SK-N-SH treated with all-trans-retinoic acid at 6 μM for 48 hours (cell line): Measurements from ENCODE around the gene ADGRL2.

Experiments
- ATAC-seq: fragments of 200-7000 bp; cut with Tn5 transposase; 3 replicates; pipeline ENCODE4 v1.9.1; 2020; ENCODE audit warnings: mild to moderate bottlenecking, moderate library complexity
- ARNTL ChIP-seq: fragments of 450-650 bp; formaldehyde crosslinking; IDR thresholded peaks from 2 replicates; pipeline ENCODE4 v1.5.0; 2020; ENCODE audit warnings: low read depth, mild to moderate bottlenecking, moderate library complexity, borderline replicate concordance
- BACH2 ChIP-seq: fragments of 250-450 bp; sonication (Bioruptor Pico); IDR thresholded peaks from 2 replicates; pipeline ENCODE4 v1.9.0; 2021; ENCODE audit warnings: mild to moderate bottlenecking, borderline replicate concordance
- CSDC2 ChIP-seq: fragments of 250-450 bp; sonication (Bioruptor Pico); IDR thresholded peaks from 2 replicates; pipeline ENCODE4 v1.5.0; 2020; ENCODE audit warnings: mild to moderate bottlenecking, moderate library complexity
- ESRRG ChIP-seq: fragments of 250-450 bp; sonication (Bioruptor Pico); IDR thresholded peaks from 2 replicates; pipeline ENCODE4 v1.6.1; 2021; ENCODE audit warnings: mild to moderate bottlenecking
- GLIS3 ChIP-seq: fragments of 250-450 bp; sonication (Bioruptor Pico); IDR thresholded peaks from 2 replicates; pipeline ENCODE4 v1.5.0; 2020; ENCODE audit warnings: mild to moderate bottlenecking, moderate library complexity
- ISL1 ChIP-seq: fragments of 250-450 bp; sonication (Bioruptor Pico); IDR thresholded peaks from 2 replicates; pipeline ENCODE4 v2.1.2; 2022; ENCODE audit warnings: mild to moderate bottlenecking, moderate library complexity
- OSR1 ChIP-seq: fragments of 250-450 bp; sonication (Bioruptor Pico); IDR thresholded peaks from 2 replicates; pipeline ENCODE4 v1.8.0; 2022; ENCODE audit warnings: moderate library complexity, mild to moderate bottlenecking, inconsistent platforms
- PPARA ChIP-seq: fragments of 250-450 bp; sonication (Bioruptor Pico); IDR thresholded peaks from 2 replicates; pipeline ENCODE4 v1.5.0; 2020; ENCODE audit warnings: mild to moderate bottlenecking, borderline replicate concordance
- RARB ChIP-seq: fragments of 250-450 bp; sonication (Bioruptor Pico); IDR thresholded peaks from 2 replicates; pipeline ENCODE4 v1.8.0; 2021; ENCODE audit warnings: mild to moderate bottlenecking, moderate library complexity
- SNAI2 ChIP-seq: fragments of 250-450 bp; sonication (Bioruptor Pico); IDR thresholded peaks from 2 replicates; pipeline ENCODE4 v1.5.0; 2020; ENCODE audit warnings: mild to moderate bottlenecking, moderate library complexity
- TCF4 ChIP-seq: fragments of 250-450 bp; sonication (Bioruptor Pico); IDR thresholded peaks from 2 replicates; pipeline ENCODE4 v1.8.0; 2021; ENCODE audit warnings: mild to moderate bottlenecking, moderate library complexity, borderline replicate concordance
- TOX ChIP-seq: fragments of 250-450 bp; sonication (Bioruptor Pico); IDR thresholded peaks from 2 replicates; pipeline ENCODE4 v1.8.0; 2021; ENCODE audit warnings: mild to moderate bottlenecking, moderate library complexity, borderline replicate concordance
- ZC3H10 ChIP-seq: fragments of 250-450 bp; sonication (Bioruptor Pico); IDR thresholded peaks from 2 replicates; pipeline ENCODE4 v1.5.1; 2021; ENCODE audit warnings: mild to moderate bottlenecking, moderate library complexity
- ZFP30 ChIP-seq: fragments of 450-650 bp; formaldehyde crosslinking; IDR thresholded peaks from 2 replicates; pipeline ENCODE4 v1.5.0; 2022; ENCODE audit warnings: mild to moderate bottlenecking, moderate library complexity
- ZNF565 ChIP-seq: fragments of 450-650 bp; formaldehyde crosslinking; conservative IDR thresholded peaks from 2 replicates; pipeline ENCODE4 v1.5.0; 2020; ENCODE audit warnings: low read depth, mild to moderate bottlenecking, moderate library complexity
- ZNF70 ChIP-seq: fragments of 450-650 bp; formaldehyde crosslinking; IDR thresholded peaks from 2 replicates; pipeline ENCODE4 v1.5.0; 2020; ENCODE audit warnings: mild to moderate bottlenecking, moderate library complexity
- ZNF8 ChIP-seq: fragments of 450-650 bp; formaldehyde crosslinking; IDR thresholded peaks from 2 replicates; pipeline ENCODE4 v1.5.0; 2020; ENCODE audit warnings: mild to moderate bottlenecking, moderate library complexity
- TF ChIP-seq, protein P1 (sequence below): fragments of 250-450 bp; sonication (Bioruptor Pico); IDR thresholded peaks from 2 replicates; pipeline ENCODE4 v1.5.1; 2020; ENCODE audit warnings: low read depth, mild to moderate bottlenecking, moderate library complexity
- TF ChIP-seq, protein P2 (sequence below): fragments of 250-450 bp; sonication (Bioruptor Pico); IDR thresholded peaks from 2 replicates; pipeline ENCODE4 v1.5.0; 2020; ENCODE audit warnings: mild to moderate bottlenecking, moderate library complexity
- TF ChIP-seq, protein P3 (sequence below): fragments of 250-450 bp; sonication (Bioruptor Pico); IDR thresholded peaks from 2 replicates; pipeline ENCODE4 v1.8.0; 2020; ENCODE audit warnings: mild to moderate bottlenecking, moderate library complexity, borderline replicate concordance
- TF ChIP-seq, protein P4 (sequence below): fragments of 250-450 bp; sonication (Bioruptor Pico); IDR thresholded peaks from 2 replicates; pipeline ENCODE4 v1.8.0; 2021; ENCODE audit warnings: low read depth, mild to moderate bottlenecking, moderate library complexity, borderline replicate concordance
- TF ChIP-seq, protein P5 (sequence below): fragments of 250-450 bp; sonication (Bioruptor Pico); IDR thresholded peaks from 2 replicates; pipeline ENCODE4 v1.5.1; 2021; ENCODE audit warnings: mild to moderate bottlenecking, moderate library complexity

ADGRL2 gene

DNA sequence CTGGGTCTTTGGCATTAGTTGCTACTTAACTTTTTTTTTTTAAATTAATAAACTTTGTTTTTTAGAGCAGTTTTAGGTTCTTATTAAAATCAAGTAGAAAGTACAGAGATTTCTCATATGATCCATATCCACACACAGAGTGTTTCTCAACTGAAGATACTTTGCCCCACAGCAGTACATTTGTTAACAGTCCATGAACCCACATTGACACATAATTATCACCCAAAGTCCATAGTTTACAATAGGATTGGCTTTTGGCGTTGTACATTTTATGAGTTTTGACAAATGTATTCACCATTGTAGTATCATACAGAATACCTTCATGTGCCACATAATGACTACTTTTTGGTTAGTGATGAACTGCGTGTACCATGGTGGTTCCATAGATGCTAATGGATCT is 106.8 kb downstream of the ADGRL2 start:
- ATAC-seq: no peak
- TF ChIP-seq ESRRG (no peak), OSR1 (no peak), ZC3H10 (CRISPR knock-in tag) (no peak), GLIS3 (no peak), ISL1 (CRISPR knock-in tag) (no peak), TCF4 (CRISPR knock-in tag) (no peak), SNAI2 (no peak), ZNF8 (no peak), BACH2 (CRISPR knock-in tag) (no peak), ARNTL (no peak), ZNF565 (CRISPR knock-in tag) (no peak), CSDC2 (no peak)
- TF ChIP-seq, protein P1, sequence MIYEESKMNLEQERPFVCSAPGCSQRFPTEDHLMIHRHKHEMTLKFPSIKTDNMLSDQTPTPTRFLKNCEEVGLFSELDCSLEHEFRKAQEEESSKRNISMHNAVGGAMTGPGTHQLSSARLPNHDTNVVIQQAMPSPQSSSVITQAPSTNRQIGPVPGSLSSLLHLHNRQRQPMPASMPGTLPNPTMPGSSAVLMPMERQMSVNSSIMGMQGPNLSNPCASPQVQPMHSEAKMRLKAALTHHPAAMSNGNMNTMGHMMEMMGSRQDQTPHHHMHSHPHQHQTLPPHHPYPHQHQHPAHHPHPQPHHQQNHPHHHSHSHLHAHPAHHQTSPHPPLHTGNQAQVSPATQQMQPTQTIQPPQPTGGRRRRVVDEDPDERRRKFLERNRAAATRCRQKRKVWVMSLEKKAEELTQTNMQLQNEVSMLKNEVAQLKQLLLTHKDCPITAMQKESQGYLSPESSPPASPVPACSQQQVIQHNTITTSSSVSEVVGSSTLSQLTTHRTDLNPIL (CRISPR knock-in tag): no peak
- TF ChIP-seq, protein P2, sequence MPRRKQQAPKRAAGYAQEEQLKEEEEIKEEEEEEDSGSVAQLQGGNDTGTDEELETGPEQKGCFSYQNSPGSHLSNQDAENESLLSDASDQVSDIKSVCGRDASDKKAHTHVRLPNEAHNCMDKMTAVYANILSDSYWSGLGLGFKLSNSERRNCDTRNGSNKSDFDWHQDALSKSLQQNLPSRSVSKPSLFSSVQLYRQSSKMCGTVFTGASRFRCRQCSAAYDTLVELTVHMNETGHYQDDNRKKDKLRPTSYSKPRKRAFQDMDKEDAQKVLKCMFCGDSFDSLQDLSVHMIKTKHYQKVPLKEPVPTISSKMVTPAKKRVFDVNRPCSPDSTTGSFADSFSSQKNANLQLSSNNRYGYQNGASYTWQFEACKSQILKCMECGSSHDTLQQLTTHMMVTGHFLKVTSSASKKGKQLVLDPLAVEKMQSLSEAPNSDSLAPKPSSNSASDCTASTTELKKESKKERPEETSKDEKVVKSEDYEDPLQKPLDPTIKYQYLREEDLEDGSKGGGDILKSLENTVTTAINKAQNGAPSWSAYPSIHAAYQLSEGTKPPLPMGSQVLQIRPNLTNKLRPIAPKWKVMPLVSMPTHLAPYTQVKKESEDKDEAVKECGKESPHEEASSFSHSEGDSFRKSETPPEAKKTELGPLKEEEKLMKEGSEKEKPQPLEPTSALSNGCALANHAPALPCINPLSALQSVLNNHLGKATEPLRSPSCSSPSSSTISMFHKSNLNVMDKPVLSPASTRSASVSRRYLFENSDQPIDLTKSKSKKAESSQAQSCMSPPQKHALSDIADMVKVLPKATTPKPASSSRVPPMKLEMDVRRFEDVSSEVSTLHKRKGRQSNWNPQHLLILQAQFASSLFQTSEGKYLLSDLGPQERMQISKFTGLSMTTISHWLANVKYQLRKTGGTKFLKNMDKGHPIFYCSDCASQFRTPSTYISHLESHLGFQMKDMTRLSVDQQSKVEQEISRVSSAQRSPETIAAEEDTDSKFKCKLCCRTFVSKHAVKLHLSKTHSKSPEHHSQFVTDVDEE (CRISPR knock-in tag): no peak
- TF ChIP-seq, protein P3, sequence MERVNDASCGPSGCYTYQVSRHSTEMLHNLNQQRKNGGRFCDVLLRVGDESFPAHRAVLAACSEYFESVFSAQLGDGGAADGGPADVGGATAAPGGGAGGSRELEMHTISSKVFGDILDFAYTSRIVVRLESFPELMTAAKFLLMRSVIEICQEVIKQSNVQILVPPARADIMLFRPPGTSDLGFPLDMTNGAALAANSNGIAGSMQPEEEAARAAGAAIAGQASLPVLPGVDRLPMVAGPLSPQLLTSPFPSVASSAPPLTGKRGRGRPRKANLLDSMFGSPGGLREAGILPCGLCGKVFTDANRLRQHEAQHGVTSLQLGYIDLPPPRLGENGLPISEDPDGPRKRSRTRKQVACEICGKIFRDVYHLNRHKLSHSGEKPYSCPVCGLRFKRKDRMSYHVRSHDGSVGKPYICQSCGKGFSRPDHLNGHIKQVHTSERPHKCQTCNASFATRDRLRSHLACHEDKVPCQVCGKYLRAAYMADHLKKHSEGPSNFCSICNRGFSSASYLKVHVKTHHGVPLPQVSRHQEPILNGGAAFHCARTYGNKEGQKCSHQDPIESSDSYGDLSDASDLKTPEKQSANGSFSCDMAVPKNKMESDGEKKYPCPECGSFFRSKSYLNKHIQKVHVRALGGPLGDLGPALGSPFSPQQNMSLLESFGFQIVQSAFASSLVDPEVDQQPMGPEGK: no peak
- TF ChIP-seq, protein P4, sequence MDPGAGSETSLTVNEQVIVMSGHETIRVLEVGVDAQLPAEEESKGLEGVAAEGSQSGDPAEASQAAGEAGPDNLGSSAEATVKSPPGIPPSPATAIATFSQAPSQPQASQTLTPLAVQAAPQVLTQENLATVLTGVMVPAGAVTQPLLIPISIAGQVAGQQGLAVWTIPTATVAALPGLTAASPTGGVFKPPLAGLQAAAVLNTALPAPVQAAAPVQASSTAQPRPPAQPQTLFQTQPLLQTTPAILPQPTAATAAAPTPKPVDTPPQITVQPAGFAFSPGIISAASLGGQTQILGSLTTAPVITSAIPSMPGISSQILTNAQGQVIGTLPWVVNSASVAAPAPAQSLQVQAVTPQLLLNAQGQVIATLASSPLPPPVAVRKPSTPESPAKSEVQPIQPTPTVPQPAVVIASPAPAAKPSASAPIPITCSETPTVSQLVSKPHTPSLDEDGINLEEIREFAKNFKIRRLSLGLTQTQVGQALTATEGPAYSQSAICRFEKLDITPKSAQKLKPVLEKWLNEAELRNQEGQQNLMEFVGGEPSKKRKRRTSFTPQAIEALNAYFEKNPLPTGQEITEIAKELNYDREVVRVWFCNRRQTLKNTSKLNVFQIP: no peak

DNA sequence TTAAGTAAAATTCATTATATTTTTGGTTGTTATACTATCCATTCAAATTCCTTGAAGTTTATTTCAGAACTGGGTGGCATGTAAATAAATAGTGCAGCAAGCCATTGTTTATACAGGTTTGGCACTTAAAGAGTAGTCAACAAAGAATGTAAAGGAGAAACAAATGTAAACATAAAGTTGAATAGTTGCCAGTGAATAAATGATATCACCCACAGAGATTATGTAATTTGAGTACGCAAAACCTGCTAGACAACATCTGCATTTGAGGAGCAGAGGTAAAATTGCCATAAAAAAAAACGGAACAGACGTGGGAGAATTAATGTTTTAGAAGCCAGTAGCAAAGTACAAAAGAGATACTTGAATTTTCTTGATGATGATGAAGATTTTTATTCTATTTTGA is 111.6 kb downstream of the ADGRL2 start:
- no peak for ATAC-seq

More for the DNA sequence above, 111.6 kb downstream of the ADGRL2 start:
- TF ChIP-seq ZFP30 (CRISPR knock-in tag) (no peak), ZNF70 (CRISPR knock-in tag) (no peak), RARB (CRISPR knock-in tag) (no peak), CSDC2 (no peak), TOX (CRISPR knock-in tag) (no peak), ESRRG (no peak), PPARA (CRISPR knock-in tag) (no peak), GLIS3 (no peak)
- TF ChIP-seq, protein P2 (CRISPR knock-in tag): no peak
- TF ChIP-seq, protein P5, sequence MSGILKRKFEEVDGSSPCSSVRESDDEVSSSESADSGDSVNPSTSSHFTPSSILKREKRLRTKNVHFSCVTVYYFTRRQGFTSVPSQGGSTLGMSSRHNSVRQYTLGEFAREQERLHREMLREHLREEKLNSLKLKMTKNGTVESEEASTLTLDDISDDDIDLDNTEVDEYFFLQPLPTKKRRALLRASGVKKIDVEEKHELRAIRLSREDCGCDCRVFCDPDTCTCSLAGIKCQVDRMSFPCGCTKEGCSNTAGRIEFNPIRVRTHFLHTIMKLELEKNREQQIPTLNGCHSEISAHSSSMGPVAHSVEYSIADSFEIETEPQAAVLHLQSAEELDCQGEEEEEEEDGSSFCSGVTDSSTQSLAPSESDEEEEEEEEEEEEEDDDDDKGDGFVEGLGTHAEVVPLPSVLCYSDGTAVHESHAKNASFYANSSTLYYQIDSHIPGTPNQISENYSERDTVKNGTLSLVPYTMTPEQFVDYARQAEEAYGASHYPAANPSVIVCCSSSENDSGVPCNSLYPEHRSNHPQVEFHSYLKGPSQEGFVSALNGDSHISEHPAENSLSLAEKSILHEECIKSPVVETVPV (CRISPR knock-in tag): no peak
- TF ChIP-seq, protein P1 (CRISPR knock-in tag): no peak
- TF ChIP-seq, protein P4: no peak
